ENCODE results near the gene FOXJ2. TPM values are rescaled to one million over a fixed set of nuclear protein-coding genes. Genes with fewer than 3 reads are reported as not detected.
"Not testable (repeated sequence)": the region's sequence is repeated elsewhere in the genome, so short reads cannot be mapped to it uniquely, and the experiment has no call there.

Gene FOXJ2
- total and polyA plus RNA-seq, 9 donors, result 10.5 to 32.1 (median 28.3) TPM

DNA sequence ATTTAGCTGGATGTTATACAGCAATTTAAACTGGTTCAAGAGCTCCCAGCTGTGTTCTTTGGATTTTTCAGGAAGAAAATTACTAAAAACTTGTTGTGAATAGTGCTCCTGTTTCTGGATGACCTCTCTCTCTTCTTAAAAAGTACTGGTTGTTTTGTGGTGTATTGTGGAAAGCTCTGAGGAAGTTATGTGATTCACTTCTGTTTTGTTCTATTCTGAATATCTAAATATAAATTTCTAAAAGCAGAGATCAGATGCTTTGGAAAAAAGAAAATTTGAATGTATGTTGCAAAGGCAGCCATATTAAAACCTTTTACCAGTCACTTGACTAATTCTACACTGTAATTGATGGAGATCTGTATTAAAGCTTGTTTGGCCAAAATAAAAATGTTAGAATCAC, 37.1 kb downstream of the FOXJ2 start:
- no peak for DNase-seq
- H3K9me3 ChIP-seq, result no peaks in the 10 kb centered on the region
- H3K4me1 ChIP-seq (ENCODE audit: insufficient read depth), result no peaks in the 10 kb centered on the region
- no peaks in the 10 kb centered on the region for H3K27me3 ChIP-seq
- no peak for TF ChIP-seq EP300 (IDR thresholded peaks at IDR 0.05)
- no peak for TF ChIP-seq POLR2A (IDR thresholded peaks at IDR 0.05)
- no peak for TF ChIP-seq CTCF (IDR thresholded peaks at IDR 0.05)
- no peaks in the 10 kb centered on the region for H3K36me3 ChIP-seq
- no peak overlapping the region for H3K27ac ChIP-seq
- no peak overlapping the region for H3K4me3 ChIP-seq
- intact Hi-C loops (cut with DNase I), result no loop called here

DNA sequence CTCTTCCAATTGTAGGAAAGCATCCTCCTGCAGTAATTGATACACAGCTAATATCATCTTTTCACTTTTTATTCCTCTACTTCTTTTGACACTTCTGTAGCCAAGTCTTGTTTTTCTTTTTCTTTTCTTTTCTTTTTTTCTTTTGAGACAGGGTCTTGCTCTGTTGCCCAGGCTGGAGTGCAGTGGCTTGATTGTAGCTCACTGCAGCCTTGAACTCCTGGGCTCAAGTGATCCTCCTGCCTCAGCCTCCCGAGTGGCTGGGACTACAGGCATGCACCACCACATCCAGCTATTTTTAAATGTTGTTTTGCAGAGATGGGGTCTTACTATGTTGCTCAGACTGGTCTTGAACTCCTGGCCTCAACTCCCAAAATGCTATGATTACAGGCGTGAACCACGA, 39.3 kb downstream of the FOXJ2 start:
- intact Hi-C loops (cut with DNase I), result loop anchor here in 1 of 4 donors (5.0 kb wide), 1 partner anchor 35 kb away; no protein-coding TSS in a partner anchor
- not testable (repeated sequence) for H3K4me3 ChIP-seq; H3K27me3 ChIP-seq; H3K36me3 ChIP-seq; H3K27ac ChIP-seq; DNase-seq; H3K4me1 ChIP-seq (ENCODE audit: insufficient read depth); H3K9me3 ChIP-seq
- 85 to 86% (median 86%) methylated on average over 3 of the region's 3 CpGs for WGBS, 3 donors

DNA sequence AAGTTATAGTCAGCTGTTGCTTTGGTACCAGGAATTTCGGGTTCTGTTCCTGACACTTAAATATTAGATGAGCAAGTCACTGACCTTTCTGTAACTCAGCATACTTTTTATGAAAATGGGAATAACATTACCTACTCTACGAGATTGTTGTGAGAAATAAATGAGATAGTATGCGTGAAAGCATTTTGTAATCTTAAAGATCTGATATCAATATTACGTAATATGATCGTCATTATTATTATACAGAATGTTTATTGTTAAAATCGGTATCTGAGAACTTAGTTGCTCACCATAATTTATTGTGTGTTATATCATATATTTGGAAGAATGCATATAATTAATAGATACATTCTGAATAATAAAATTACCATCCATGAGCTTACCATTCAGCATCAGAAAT, 43.4 kb downstream of the FOXJ2 start:
- intact Hi-C loops (cut with DNase I), result no loop called here
- no peak overlapping the region for H3K27ac ChIP-seq
- H3K4me3 ChIP-seq, result no peak overlapping the region
- no peaks in the 10 kb centered on the region for H3K4me1 ChIP-seq (ENCODE audit: insufficient read depth)
- DNase-seq, result no peak
- no peaks in the 10 kb centered on the region for H3K9me3 ChIP-seq
- 82 to 88% (median 85%) methylated on average over 6 of the region's 6 CpGs for WGBS, 3 donors
- no peaks in the 10 kb centered on the region for H3K27me3 ChIP-seq
- TF ChIP-seq CTCF (IDR thresholded peaks at IDR 0.05) (no peak), EP300 (IDR thresholded peaks at IDR 0.05) (no peak), POLR2A (IDR thresholded peaks at IDR 0.05) (no peak)
- H3K36me3 ChIP-seq, result no peaks in the 10 kb centered on the region

DNA sequence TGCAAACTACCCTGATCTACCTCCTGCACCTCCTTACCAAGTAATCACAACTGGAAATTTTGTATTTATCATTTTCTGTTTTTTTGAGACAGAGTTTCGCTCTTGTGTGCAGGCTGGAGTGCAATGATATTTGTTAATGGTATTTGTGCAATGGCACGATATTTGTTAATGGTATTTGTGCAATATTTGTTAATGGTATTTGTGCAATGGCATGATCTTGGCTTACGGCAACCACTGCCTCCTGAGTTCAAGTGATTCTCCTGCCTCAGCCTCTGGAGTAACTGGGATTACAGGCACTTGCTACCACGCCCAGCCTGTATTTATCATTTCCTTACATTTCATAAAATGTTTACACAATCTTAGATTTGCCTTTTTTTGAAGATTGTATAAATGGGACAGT, 43.9 kb downstream of the FOXJ2 start:
- TF ChIP-seq POLR2A (IDR thresholded peaks at IDR 0.05), result no peak
- no peak for TF ChIP-seq CTCF (IDR thresholded peaks at IDR 0.05)
- no peak for TF ChIP-seq EP300 (IDR thresholded peaks at IDR 0.05)
- Histone ChIP-seq H3K4me1 (ENCODE audit: insufficient read depth) (no peaks in the 10 kb centered on the region), H3K4me3 (no peak overlapping the region), H3K27me3 (no peaks in the 10 kb centered on the region), H3K36me3 (no peaks in the 10 kb centered on the region), H3K27ac (no peak overlapping the region), H3K9me3 (no peaks in the 10 kb centered on the region)
- no peak for DNase-seq
- intact Hi-C loops (cut with DNase I), result no loop called here
- 83 to 91% (median 86%) methylated on average over 4 of the region's 4 CpGs for WGBS, 3 donors

GRCh38 chr12:8077207-8077606, 44.7 kb downstream of the FOXJ2 start:
- intact Hi-C loops (cut with DNase I), result no loop called here
- H3K4me3 ChIP-seq, result no peak overlapping the region
- WGBS, 3 donors, result 43 to 52% (median 50%) methylated on average over 4 of the region's 4 CpGs
- no peaks in the 10 kb centered on the region for H3K27me3 ChIP-seq
- TF ChIP-seq POLR2A (IDR thresholded peaks at IDR 0.05), result no peak
- no peak for TF ChIP-seq CTCF (IDR thresholded peaks at IDR 0.05)
- TF ChIP-seq EP300 (IDR thresholded peaks at IDR 0.05), result no peak
- H3K27ac ChIP-seq, result no peak overlapping the region
- no peak for DNase-seq
- no peaks in the 10 kb centered on the region for H3K4me1 ChIP-seq (ENCODE audit: insufficient read depth)
- H3K36me3 ChIP-seq, result no peaks in the 10 kb centered on the region
- no peaks in the 10 kb centered on the region for H3K9me3 ChIP-seq
